Inflammatory macrophage treated with lipopolysaccharide for 4 hours (primary cell): ENCODE measurements around the gene MAP2K1.
"Not testable (repeated sequence)": the region's sequence is repeated elsewhere in the genome, so short reads cannot be mapped to it uniquely, and the experiment has no call there.

Experiments
- DNase-seq: peaks from one replicate; pipeline ENCODE4 v3.0.0-alpha.2; 2020

Gene MAP2K1

GRCh38 chr15:66480267-66480666, 93.6 kb downstream of the MAP2K1 start:
- DNase-seq: no peak

DNA sequence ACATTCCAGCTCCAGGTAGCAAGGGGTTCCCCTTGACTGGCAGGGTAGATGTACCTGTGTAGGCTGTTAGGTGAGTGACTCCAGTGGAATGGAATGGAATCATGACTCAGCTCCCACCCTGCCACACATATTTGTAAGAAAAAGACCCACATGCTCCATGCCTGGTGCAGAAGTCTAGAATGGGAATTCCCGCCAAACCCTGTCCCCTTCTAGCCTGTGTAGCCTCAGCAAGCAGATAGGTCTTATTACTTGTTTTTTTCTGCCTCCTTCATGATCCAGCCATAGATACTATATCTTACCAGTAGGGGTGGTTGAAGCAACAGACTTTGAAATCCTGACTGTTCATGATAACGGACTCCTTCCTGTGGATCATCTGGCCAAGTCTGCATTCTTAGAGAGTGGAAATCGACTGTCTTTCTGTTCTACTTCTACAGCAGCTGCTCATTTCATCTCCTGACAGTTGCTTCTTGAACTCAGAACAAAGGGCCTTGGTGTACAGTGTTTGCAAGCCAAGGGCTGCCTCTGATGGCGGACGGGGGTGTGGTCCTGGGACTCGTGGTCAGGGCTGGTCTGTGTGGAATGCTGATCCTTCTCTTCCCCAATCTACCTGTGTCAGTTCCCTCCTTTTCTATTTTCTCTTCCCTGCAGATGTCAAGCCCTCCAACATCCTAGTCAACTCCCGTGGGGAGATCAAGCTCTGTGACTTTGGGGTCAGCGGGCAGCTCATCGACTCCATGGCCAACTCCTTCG, 94.6 kb downstream of the MAP2K1 start:
- DNase-seq: no peak

- DNase-seq: no peak
Observed at GRCh38 chr15:66482539-66482938, 95.8 kb downstream of the MAP2K1 start.

DNA sequence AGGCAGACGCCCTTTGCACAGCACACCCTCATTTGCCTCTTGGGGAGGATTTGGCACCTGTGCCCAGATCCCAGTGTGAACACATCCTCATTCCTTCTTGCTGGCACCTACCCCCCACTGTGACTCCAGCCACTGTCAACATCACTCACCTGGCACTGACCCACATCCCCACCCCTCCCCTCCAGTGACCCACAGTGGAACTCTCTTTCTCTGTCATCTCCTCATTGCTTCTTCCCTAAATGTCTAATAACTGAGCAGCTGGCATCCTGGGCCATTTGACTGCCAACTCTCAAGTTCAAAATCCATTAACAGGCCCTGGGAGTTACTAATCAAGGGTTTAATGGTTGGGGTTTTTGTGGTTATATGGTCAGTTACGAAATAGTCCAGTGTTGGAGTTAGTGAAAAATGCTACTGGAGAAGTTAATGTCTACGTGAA, 96.4 kb downstream of the MAP2K1 start:
- DNase-seq: peak; percentile 40

DNA sequence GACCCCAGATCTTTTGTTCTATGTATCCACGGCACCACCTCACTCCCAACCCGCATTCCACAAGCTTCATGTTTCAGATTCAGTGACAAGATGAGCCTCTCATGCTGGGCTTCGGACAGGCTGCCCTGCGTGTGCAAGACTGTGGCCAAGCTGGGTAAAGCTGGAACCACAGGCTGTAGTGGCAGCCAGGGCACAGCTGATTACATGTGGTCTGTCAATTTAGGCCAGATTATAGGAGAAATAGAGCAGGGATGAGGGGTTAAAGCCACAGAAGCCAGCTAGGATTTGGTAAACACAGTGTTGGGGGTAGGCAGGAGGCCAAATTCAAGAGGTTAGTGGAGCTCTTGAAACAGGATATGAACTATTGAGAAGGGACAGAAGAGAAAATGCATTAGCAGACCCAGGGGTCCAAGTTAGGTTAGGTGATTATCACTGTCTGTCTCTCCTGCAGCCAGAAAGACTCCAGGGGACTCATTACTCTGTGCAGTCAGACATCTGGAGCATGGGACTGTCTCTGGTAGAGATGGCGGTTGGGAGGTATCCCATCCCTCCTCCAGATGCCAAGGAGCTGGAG, 97.9 kb downstream of the MAP2K1 start:
- no peak for DNase-seq

- DNase-seq: no peak
Observed at GRCh38 chr15:66486887-66487286, 100.2 kb downstream of the MAP2K1 start.

- DNase-seq: no peak
Observed at GRCh38 chr15:66488525-66488924, 101.8 kb downstream of the MAP2K1 start.

DNA sequence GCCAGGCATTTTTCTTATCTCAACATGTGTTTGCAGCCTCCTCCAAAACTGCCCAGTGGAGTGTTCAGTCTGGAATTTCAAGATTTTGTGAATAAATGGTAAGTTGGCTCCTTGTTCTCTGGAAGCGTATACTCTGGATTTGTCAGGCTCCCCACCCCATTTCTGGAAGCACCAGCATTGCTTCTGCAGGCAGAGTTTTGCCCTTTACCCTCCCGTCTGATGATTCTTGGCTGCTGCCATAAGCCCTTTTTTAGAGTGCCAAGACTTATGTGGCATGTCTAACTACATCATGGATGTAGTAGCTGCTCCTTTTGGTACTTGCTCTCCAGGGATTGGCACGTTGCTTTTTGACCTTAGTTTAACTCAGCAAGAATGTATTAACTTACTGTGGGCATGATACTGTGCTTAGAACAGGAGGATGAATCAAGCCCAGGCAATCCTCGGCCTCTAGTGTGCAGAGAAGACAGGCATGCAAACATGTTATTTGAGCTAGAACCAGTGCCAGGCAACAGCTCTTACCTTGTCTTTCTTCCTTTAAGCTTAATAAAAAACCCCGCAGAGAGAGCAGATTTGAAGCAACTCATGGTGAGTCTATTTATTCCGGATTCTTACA, 102.6 kb downstream of the MAP2K1 start:
- no peak for DNase-seq

DNA sequence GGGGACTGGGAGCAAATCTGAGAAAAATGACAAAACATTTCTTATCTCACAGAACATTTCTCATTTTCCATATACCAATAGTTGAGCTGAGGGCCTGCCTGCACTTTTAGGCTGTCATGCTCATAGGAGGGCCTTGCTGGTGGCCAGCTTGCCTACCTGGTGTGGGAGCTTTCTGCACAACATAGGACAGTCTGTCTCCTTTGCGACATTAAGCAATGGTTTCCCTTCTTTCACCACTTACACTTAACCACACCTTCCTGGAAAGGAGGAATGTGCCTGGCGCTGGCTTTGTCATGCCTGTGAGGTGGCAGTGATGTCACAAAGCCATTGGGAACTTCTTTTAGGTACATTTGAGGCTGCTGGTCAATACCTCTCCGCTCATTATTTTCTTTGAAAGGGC, 105.1 kb downstream of the MAP2K1 start:
- no peak for DNase-seq

DNA sequence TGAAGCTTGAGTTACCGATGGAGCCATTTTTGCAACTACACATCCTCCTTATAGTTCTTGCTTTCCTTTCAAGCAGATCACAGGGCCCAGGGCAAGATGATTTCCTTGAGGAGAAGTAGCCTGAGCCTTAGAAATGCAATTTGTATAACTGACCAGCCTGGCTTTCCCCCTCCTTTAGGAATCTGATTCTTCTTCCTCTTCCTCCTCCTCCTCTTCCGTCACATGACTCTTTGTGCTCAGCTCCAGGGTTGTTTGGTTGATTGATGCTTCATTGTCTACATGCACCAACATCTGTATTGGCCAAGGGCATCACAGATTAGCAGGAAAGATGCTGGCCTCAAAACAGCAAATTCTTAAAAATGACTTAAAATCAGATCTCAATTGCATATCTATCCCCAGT, 107.5 kb downstream of the MAP2K1 start:
- DNase-seq: peak; percentile 48

DNA sequence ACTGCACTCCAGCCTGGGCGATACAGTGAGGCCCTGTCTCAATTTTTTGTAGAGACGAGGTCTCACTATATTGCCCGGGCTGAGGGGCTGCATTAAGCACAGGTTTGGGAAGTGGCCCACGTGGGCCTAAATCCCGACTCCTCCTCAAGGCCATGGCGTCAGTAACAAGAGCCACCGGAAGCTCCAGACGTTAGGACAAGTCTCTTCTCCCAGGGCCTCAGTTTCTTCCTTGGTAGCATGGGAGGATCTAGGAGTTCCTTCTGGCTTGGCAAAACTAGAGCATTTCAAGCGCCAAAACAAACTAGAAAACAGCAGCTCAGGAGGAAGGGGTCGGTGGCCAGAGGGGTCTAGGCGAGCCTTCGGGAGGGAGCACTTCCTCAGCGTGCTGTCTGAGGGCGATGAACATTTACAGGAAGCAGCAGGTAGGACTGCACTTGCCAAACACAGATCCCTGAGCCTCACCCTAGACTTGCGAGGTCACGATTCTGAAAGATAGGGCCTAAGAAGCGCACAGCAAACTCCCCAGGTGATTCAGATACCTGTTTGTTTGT, 110.3 kb downstream of the MAP2K1 start:
- peak; percentile 12 for DNase-seq

DNA sequence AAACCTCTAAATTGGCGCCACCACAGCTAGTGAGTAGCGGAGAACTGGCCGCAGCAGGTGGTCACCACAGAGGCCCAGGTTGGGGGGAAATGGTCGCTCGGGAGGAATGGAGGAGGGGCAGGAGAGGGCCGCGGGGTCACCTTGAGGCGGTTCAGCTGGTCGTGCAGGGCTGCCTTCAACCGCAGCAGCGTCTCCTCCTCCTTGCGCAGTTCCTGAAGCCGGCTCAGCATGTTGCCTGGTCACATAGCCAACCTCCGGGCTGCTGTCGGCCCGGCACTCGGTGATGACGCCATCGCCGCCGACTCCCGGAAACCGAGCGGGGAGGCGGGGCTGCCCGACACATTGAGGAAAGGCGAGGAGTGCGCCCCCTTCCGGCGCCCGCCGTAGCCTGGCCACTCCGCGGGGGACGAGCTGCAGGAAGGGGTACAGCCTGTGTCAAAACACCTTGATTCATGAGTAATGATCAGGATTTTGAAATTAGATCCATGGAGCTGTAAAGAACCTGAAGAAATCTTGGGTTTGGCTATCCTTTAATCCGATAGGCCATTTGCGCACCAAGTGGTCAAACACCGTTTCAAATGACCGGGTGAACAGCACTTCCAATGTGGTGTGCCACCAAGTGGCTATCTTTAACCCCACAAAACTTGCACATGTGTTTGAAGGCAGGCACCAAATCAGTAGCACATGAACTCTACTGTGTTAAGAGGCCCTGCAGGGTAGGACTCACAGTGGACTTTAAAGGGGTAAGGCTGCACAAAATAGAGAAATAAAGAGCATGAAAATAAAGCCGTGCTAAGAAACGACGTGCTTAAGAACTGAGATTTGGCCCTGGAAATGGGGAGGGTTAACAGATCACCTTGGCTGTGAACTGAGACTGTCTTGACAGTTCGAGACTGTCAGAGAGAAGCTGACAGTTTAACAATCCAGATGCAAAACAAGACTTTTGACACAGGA, 111.1 kb downstream of the MAP2K1 start, which contains the start of gene SNAPC5:
Gene SNAPC5, minus strand, starts transcription at position 261 of the 954 bp plus-strand sequence. Its CDS starts 31 bp downstream, at position 230.
- peak; percentile 96 for DNase-seq

DNA sequence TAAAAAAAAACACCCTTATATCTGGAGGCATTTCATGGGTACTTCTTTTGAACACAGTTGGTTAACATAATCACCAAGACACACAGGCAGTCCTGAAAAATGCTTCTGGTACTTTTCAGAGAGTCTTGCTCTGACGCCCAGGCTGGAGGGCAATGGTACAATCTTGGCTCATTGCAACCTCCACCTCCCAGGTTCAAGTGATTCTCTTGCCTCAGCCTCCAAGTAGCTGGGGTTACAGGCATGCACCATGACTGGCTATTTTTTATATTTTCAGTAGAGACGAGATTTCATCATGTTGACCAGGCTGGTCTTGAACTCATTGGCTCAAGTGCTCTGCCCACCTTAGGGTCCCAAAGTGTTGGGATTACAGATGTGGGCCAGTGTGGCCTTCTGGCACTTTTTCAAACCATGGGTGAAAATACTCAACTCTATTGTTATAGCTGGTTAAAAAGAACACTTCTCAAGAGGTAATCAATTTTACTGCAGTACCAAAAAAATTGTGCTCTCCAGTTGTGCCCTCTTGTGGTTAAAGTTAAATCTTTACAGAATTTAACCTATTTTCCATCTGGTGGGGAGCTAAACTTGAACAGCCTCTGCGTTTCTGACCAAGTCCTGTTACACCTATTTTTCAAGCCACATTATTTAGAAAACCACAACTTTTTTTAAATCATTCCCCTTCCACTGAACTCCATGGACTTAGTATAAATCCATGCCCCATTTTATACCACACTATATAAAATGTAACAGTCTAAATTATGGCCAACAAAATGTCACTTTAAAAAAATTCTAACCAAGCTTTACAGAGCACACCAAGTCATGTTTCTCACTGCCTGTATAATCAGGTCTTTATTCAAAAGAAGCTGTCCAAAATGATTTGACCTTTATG, 112.0 kb downstream of the MAP2K1 start:
- DNase-seq: peak; percentile 47

GRCh38 chr15:66500346-66500745, 113.6 kb downstream of the MAP2K1 start:
- DNase-seq: not testable (repeated sequence)

DNA sequence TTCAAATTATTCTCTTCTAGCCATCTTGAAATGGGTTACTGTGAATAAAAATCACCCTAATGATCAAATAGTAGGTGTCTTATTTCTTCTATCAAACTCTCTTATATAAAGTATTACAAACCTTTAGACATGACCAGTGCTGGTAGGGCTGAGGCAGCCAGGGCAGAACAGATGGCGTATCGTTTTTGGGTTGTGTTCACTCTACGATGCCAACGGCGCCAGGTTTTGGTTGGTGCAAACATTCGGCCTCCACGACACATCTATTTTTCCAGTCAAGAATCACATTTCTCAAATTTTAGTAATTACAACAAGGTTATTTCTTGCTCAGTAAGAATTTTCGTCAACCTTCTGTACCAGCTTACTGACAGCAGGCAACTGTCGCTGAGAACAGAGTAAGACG, 115.8 kb downstream of the MAP2K1 start:
- no peak for DNase-seq

DNA sequence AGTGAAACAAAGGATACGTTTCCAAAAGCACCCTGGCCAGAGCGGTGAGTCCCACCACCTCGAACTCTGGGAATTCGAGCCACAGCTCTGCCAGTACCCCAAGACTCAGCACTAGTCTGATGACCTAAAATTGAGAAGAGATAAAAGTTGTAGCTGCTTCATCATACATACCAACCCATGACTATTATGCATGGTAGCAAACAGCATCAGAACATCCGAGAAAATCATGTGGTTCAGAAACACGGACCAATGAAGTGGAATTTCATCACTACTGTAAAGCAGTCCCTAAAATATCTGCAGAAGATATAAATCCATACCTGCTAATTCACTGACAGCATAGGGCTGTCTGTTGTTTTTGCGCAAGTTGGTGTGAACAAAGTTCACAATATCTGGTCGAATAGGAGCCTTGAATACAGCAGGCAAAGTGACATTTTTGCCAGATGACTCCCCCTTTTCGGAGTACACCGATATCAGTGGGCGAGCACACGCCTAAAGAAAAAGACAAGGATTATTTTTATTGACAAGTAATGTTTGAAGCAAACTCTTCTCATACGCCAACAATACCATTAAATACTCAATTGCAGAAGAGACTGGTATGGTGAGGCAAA, 116.4 kb downstream of the MAP2K1 start:
- DNase-seq: peak; percentile 19

DNA sequence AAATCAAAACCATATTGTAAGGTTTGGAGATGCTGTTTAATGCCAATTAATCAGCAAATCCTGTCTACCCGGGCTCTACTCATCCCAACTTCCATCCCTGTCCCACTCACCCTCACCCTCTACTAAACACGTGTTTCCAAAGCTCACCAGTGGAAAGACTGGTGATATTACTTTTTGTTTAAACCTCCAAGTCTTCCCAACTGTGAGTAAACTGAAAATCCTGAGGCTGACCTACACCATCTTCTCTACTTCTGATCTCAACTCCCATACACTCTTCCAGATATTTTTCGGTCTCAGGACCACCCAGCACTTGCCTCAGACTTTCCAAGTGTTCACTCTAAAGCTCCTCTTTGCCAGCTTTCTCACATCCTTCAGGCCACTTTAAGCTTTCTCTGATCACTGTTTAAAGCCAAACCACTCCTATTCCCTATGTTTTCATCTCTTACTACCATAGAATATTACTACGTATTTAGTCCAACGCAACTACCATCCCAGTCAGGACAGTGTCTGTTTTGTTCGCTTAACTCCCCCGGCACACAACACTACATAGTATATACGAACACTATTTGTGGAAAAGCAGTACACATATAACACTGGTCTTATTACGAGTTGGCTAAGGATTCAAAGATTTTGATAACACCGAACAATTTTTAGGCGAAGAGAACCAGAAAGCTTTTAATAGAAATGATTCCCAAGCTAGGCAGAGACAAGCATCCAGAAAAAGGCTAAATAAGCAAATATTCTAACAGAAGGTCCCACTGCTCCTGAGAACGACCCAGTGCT, 117.3 kb downstream of the MAP2K1 start:
- DNase-seq: no peak

DNA sequence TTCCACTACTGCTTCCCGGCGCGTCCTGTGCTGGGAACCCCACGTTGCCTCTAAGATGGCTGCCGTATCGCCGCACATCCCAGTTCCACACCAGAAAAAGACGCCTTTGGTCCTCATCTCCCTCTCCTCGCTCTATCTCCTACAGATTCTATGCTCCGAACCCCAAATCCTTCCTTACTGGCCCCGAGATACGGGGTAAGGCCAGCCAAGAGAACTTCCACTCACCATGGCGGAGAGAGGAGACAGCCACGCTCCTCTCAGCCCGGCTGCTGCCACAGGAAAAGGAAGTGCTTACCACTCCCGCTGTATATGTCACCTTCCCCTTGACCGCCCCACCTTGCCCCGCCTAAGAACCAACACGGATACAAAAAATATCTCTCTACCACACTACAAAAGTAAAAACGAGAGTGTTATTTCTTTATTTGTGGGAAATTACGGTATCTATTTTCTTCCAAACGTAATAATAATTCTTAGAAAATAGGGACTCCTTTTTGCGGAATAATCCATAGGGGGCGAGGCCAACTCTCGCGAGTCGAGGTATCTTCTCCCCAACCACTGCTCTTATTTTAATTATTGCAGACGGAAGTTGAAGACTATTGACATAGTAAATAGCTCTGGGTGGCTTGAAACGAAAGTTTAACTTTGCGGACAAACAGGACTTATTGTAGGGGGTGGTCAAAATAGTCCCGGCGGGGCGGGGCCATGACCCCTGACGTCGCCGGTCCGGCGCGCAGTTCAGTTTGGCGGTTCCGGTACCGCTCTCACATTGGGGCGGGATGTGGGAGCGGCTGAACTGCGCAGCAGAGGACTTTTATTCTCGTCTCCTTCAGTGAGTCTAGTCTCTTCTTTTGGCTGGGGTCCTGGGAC, 118.1 kb downstream of the MAP2K1 start, which contains the start of the genes RPL4 and ZWILCH:
Gene RPL4, minus strand, starts transcription at position 293 of the 867 bp plus-strand sequence. Its CDS starts 65 bp downstream, at position 228.
Gene ZWILCH, plus strand, starts transcription at position 764 of the 867 bp plus-strand sequence. Its CDS starts 13 bp downstream, at position 777.
- peak; percentile 93 for DNase-seq

DNA sequence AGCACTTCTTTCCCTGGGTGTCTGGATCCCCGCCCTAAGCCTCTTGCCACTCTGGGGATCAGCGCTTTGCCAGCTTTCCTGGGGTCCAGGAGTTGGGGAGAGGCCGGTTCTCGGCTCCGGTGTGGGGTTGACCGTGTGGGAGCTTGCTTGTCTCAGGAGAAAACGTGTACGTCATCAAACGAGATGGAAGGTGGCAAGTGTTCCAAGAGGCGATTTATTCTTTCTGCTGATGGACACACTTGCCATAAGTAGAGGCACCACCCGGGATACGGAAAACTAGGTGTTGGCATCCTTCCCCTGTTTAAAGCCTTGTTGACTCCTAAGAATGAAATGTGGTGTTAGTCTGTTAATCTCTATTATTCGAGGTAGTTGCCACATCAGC, 118.7 kb downstream of the MAP2K1 start:
- DNase-seq: no peak
